Heart left ventricle (tissue), 13 donors: Measurements from ENCODE around the gene ESPN.

Experiments
- CTCF ChIP-seq, 12 donors: fragments of 200-600 bp; sonication (generic) in 4 of 12; IDR thresholded peaks; one replicate each; pipeline versions ENCODE4 v1.5.0 to v1.8.0; 2018 to 2022; ENCODE audit warnings: antibody characterized with exemption in 12 of 12, mild to moderate bottlenecking in 5 of 12
- POLR2A ChIP-seq, 2 donors: fragments of 450-650 bp; IDR thresholded peaks; one replicate each; pipeline ENCODE4 v1.6.1; 2017; ENCODE audit warnings: antibody characterized with exemption in 2 of 2, mild to moderate bottlenecking in 2 of 2, moderate library complexity in 2 of 2
- donor health status: ischemic (EF 13 %, LVEDD 7.1; RV severe dilation, severe dysfunction).
- donor health status: DM: no; HTN: yes; CAD: no.
- donor health status: DM: no; HTN: no; CAD: no.
- donor health status: ischemic (EF 25% LVEDD 6.9; RV normal size, moderate dysfunction).
- donor health status: ischemic (EF 25% LVEDD 5.7; RV mildly dilated, moderate dysfunction).
- donor health status: ischemic (EF 35%, LVEDD 5.7; RV mildly dilated, moderate dysfunction).
- donor health status: nonischemic (EF 11% LVEDD 7.7; RV severe dilation, severe dysfunction).
- donor health status: DM: yes; HTN: yes; CAD: no.
- donor health status: PGD.
- donor health status: ischemic (EF 29% LVEDD 5.4; RV normal size, mild dysfunction).
- donor health status: nonischemic (EF 23%, LVEDD 6.1; RV moderate dilation, normal function).

- TF ChIP-seq CTCF (IDR thresholded peaks at IDR 0.05) (no peak), POLR2A (IDR thresholded peaks at IDR 0.05) (no peak)
Observed at GRCh38 chr1:6384962-6385361, 39.6 kb upstream of the ESPN start.
